Stomach (tissue), 4 donors: ENCODE results near the gene IRS4.
A peak's percentile ranks its signal among the peaks of the same experiment; 100 is the strongest.

Experiments used
- EP300 ChIP-seq: sonication (generic); formaldehyde crosslinking; IDR thresholded peaks from one replicate; pipeline ENCODE4 v1.6.1; 2017; ENCODE audit warnings: antibody characterized with exemption
- TF ChIP-seq, protein P1 (sequence below), 7 experiments: fragments of 450-650 bp in 4 of 7; fragments of 200-600 bp in 3 of 7; sonication (generic) in 3 of 7; IDR thresholded peaks; one replicate each; pipeline ENCODE4 v1.5.1; 2016 to 2019; ENCODE audit warnings: antibody characterized with exemption in 7 of 7, control low read depth in 2 of 7, mild to moderate bottlenecking in 1 of 7

DNA sequence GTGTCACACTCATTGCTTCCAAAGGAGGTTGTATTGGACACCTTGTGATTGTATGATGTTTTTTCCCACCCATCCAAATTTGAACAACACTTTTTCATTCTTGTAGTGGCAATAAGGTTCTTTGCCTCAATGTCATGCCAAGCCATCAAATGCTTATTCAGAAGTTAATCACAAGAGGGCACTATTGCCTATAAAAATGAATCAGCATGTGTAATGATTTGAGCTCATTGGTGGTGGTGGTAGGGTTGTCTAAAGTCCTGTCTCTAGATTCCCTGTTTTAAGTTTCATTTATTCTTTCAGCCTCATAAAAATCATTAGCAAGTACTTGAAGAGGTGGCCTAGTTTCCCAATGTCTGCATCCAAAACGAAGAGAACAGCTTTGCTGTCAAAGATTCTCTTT lies 37.0 kb downstream of the IRS4 start:
- TF ChIP-seq, protein P1, sequence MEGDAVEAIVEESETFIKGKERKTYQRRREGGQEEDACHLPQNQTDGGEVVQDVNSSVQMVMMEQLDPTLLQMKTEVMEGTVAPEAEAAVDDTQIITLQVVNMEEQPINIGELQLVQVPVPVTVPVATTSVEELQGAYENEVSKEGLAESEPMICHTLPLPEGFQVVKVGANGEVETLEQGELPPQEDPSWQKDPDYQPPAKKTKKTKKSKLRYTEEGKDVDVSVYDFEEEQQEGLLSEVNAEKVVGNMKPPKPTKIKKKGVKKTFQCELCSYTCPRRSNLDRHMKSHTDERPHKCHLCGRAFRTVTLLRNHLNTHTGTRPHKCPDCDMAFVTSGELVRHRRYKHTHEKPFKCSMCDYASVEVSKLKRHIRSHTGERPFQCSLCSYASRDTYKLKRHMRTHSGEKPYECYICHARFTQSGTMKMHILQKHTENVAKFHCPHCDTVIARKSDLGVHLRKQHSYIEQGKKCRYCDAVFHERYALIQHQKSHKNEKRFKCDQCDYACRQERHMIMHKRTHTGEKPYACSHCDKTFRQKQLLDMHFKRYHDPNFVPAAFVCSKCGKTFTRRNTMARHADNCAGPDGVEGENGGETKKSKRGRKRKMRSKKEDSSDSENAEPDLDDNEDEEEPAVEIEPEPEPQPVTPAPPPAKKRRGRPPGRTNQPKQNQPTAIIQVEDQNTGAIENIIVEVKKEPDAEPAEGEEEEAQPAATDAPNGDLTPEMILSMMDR (IDR thresholded peaks at IDR 0.05): peak in 4 of 7 experiments; percentile 5 to 31 (median 26)
- no peak for TF ChIP-seq EP300
